Upper lobe of left lung (tissue), 6 donors: ENCODE measurements around the gene HABP4. TPM values are rescaled to one million over a fixed set of nuclear protein-coding genes. Genes with fewer than 3 reads are reported as not detected.
A peak's percentile ranks its signal among the peaks of the same experiment; 100 is the strongest.

Experiments used
- ATAC-seq, 2 donors: fragments of 200-7000 bp; cut with Tn5 transposase; one replicate each; pipeline ENCODE4 v1.9.1; 2022; ENCODE audit warnings: mild to moderate bottlenecking in 2 of 2, moderate library complexity in 2 of 2; ENCODE audit not compliant: low FRiP score in 2 of 2
- DNase-seq, 2 donors: peaks; one replicate each; pipeline ENCODE4 v3.0.0-alpha.2; 2019 to 2020
- H3K27ac ChIP-seq, 4 donors: fragments of 200-600 bp; sonication (generic); one replicate each; pipeline ENCODE4 v1.5.1; 2016 to 2019
- H3K27me3 ChIP-seq, 4 donors: fragments of 200-600 bp; sonication (generic); one replicate each; pipeline ENCODE4 v1.5.1; 2017 to 2019
- H3K36me3 ChIP-seq, 4 donors: fragments of 200-600 bp; sonication (generic); one replicate each; pipeline ENCODE4 v1.5.1; 2016 to 2019
- H3K4me1 ChIP-seq, 4 donors: fragments of 200-600 bp; sonication (generic); one replicate each; pipeline ENCODE4 v1.5.1; 2018 to 2019
- H3K4me3 ChIP-seq, 4 donors: fragments of 200-600 bp; sonication (generic); one replicate each; pipeline ENCODE4 v1.5.1; 2017 to 2019; ENCODE audit warnings: mild to moderate bottlenecking in 2 of 4, moderate library complexity in 1 of 4
- H3K9me3 ChIP-seq, 4 donors: fragments of 200-600 bp; sonication (generic); one replicate each; pipeline ENCODE4 v1.5.1; 2018 to 2019
- CTCF ChIP-seq, 6 experiments: fragments of 450-650 bp in 4 of 6; fragments of 200-600 bp in 2 of 6; sonication (generic) in 2 of 6; IDR thresholded peaks; one replicate each; pipeline ENCODE4 v1.5.1; 2016 to 2019; ENCODE audit warnings: antibody characterized with exemption in 6 of 6
- EP300 ChIP-seq, 4 donors: sonication (generic); formaldehyde crosslinking; IDR thresholded peaks; one replicate each; pipeline ENCODE4 v1.5.1; 2017; ENCODE audit warnings: antibody characterized with exemption in 4 of 4, control low read depth in 2 of 4
- POLR2A ChIP-seq, 4 donors: fragments of 450-650 bp; IDR thresholded peaks; one replicate each; pipeline ENCODE4 v1.5.1; 2016 to 2017; ENCODE audit warnings: antibody characterized with exemption in 4 of 4, mild to moderate bottlenecking in 2 of 4
- POLR2AphosphoS5 ChIP-seq, 2 donors: sonication (generic); formaldehyde crosslinking; IDR thresholded peaks; one replicate each; pipeline ENCODE4 v1.5.1; 2017; ENCODE audit warnings: antibody characterized with exemption in 2 of 2
- WGBS, 2 donors: methylation state at CpG; one replicate each; pipeline ENCODE4 v1.1.5; 2017 to 2018; 5-methylcytosine and 5-hydroxymethylcytosine counted together
- total RNA-seq, 6 donors: library from RNA; depleted of rRNA in 4 of 6; stranded (reverse); fragments of >200 nt in 4 of 6; gene quantifications; one replicate each; pipeline versions ENCODE4 v1.1.0 to v1.2.1, GENCODE V29; 2016 to 2021
- donor health status: DM: no; HTN: no; CAD: no; lungs with moderate emphysema.
- donor health status: DM: no; HTN: yes; CAD: no; lungs with severe emphysema.

Gene HABP4
- total RNA-seq, 6 donors from 2014 or later = 3.1 to 14.6 (median 9.7) TPM

DNA sequence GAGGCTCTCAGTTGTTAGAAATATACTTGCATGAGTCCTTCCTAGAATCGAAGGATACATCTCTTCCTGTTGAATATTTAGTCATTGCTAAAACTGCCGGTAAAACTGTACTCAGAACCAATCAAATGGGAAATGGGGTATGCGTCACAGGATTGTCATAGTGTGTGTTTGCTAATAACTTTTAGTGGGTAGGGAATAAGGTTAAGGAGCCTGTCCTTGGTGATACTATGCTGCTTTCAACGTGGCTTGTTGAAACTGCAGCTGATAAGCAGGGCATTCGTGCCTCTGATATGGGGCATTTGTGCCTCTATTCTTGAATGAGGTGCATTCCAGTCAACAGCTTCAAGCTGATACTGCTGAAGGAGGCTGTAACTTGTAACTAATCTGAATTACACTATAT lies 26.6 kb downstream of the HABP4 start:
- peaks cover 0 to 25% (median 10%) of the 10 kb centered on the region in 4 donors for H3K36me3 ChIP-seq
- DNase-seq (no peak), ATAC-seq (peak in 1 of 2 donors; percentile 24)
- no peaks in the 10 kb centered on the region for H3K9me3 ChIP-seq
- H3K27me3 ChIP-seq = no peaks in the 10 kb centered on the region
- H3K4me3 ChIP-seq = no peak overlapping the region
- no peak overlapping the region for H3K27ac ChIP-seq
- 69 to 70% methylated on average over 5 of the region's 5 CpGs for WGBS, 2 donors
- no peaks in the 10 kb centered on the region for H3K4me1 ChIP-seq
- TF ChIP-seq POLR2A (IDR thresholded peaks at IDR 0.05) (no peak), EP300 (IDR thresholded peaks at IDR 0.05) (no peak), POLR2AphosphoS5 (IDR thresholded peaks at IDR 0.05) (no peak), CTCF (IDR thresholded peaks at IDR 0.05) (no peak)

- no peak overlapping the region for H3K27ac ChIP-seq
- H3K4me1 ChIP-seq = no peaks in the 10 kb centered on the region
- WGBS, 2 donors = 74 to 84% methylated on average over 4 of the region's 4 CpGs
- H3K36me3 ChIP-seq = peaks cover 0 to 3% (median 2%) of the 10 kb centered on the region in 4 donors
- H3K9me3 ChIP-seq = no peaks in the 10 kb centered on the region
- DNase-seq (no peak), ATAC-seq (no peak)
- no peak overlapping the region for H3K4me3 ChIP-seq
- H3K27me3 ChIP-seq = no peaks in the 10 kb centered on the region
- TF ChIP-seq POLR2AphosphoS5 (IDR thresholded peaks at IDR 0.05) (no peak), EP300 (IDR thresholded peaks at IDR 0.05) (no peak), POLR2A (IDR thresholded peaks at IDR 0.05) (no peak), CTCF (IDR thresholded peaks at IDR 0.05) (no peak)
Measured at GRCh38 chr9:96478829-96479371, 28.9 kb downstream of the HABP4 start.

GRCh38 chr9:96480736-96481135 lies 30.8 kb downstream of the HABP4 start:
- Histone ChIP-seq H3K36me3 (peaks cover 0 to 16% (median 2%) of the 10 kb centered on the region in 4 donors), H3K27me3 (no peaks in the 10 kb centered on the region), H3K27ac (no peak overlapping the region), H3K4me1 (no peaks in the 10 kb centered on the region), H3K9me3 (no peaks in the 10 kb centered on the region), H3K4me3 (no peak overlapping the region)
- DNase-seq = no peak
- ATAC-seq = no peak
- 99 to 100% methylated on average over 3 of the region's 3 CpGs for WGBS, 2 donors
- TF ChIP-seq CTCF (IDR thresholded peaks at IDR 0.05) (no peak), EP300 (IDR thresholded peaks at IDR 0.05) (no peak)

GRCh38 chr9:96482476-96482875 lies 32.5 kb downstream of the HABP4 start:
- Histone ChIP-seq H3K36me3 (peaks cover 0 to 16% (median 2%) of the 10 kb centered on the region in 4 donors), H3K27ac (no peak overlapping the region), H3K27me3 (no peaks in the 10 kb centered on the region), H3K4me3 (no peak overlapping the region), H3K4me1 (peaks cover 0 to 10% (median 5%) of the 10 kb centered on the region in 4 donors), H3K9me3 (no peaks in the 10 kb centered on the region)
- TF ChIP-seq POLR2A (IDR thresholded peaks at IDR 0.05) (no peak), CTCF (IDR thresholded peaks at IDR 0.05) (no peak), POLR2AphosphoS5 (IDR thresholded peaks at IDR 0.05) (no peak), EP300 (IDR thresholded peaks at IDR 0.05) (no peak)
- ATAC-seq (no peak), DNase-seq (no peak)
- whole genome bisulfite sequencing, 2 donors = 93 to 96% methylated on average over 2 of the region's 2 CpGs

DNA sequence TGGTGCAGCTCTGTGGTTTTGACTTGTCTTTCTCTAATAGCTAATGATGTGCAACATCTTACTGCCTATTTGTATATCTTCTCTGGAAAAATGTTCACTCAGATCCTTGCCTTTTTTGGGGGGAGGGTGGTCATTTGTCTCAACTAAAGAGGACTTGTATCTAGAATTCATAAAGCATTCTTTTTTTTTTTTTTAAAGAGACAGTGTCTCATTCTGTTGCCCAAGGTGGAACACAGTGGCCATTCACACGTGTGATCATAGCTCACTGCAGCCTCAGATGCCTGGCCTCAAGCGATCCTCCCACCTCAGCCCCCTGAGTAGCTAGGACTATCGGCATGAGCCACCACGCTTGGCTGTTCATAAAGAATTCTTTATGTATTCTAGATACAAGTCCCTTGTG lies 33.2 kb downstream of the HABP4 start:
- Histone ChIP-seq H3K9me3 (no peaks in the 10 kb centered on the region), H3K36me3 (peaks cover 0 to 22% (median 3%) of the 10 kb centered on the region in 4 donors), H3K4me3 (no peak overlapping the region), H3K4me1 (peaks cover 0 to 10% (median 5%) of the 10 kb centered on the region in 4 donors), H3K27ac (no peak overlapping the region), H3K27me3 (no peaks in the 10 kb centered on the region)
- ATAC-seq (no peak), DNase-seq (no peak)
- TF ChIP-seq EP300 (IDR thresholded peaks at IDR 0.05) (no peak), POLR2A (IDR thresholded peaks at IDR 0.05) (no peak), POLR2AphosphoS5 (IDR thresholded peaks at IDR 0.05) (no peak), CTCF (IDR thresholded peaks at IDR 0.05) (no peak)
- WGBS, 2 donors = 95 to 97% methylated on average over 4 of the region's 4 CpGs
